ENCODE data around the gene DMC1. TPM values are rescaled to one million over a fixed set of nuclear protein-coding genes. Genes with fewer than 3 reads are reported as not detected.

DMC1 gene
- total and polyA plus RNA-seq, 9 of the 15 experiments (the other 6 are each of a cell fraction or from before 2014, with no cell fraction given), result 5.5 to 55.5 (median 9.8) TPM

- TF ChIP-seq ZBTB11 (CRISPR knock-in tag; IDR thresholded peaks at IDR 0.05), result peak in 1 of 3 experiments; percentile 25; a peak in 1 of 6 replicates
- TF ChIP-seq RB1 (IDR thresholded peaks at IDR 0.05; ENCODE audit: low read depth), result 0 out of 2 replicates have a peak, but pooled peaks have one; percentile 39
- TF ChIP-seq GTF2A2 (tag; IDR thresholded peaks at IDR 0.05), result 0 out of 2 replicates have a peak, but pooled peaks have one; percentile 30
- TF ChIP-seq MAZ (CRISPR knock-in tag; conservative IDR thresholded peaks at IDR 0.05 in 1 of 2, IDR thresholded peaks at IDR 0.05 in 1 of 2), result peak; percentile 5 to 72; a peak in 2 of 4 replicates
- TF ChIP-seq ZBTB17 (CRISPR knock-in tag; IDR thresholded peaks at IDR 0.05), result 0 out of 2 replicates have a peak, but pooled peaks have one; percentile 21
- TF ChIP-seq, protein P1, sequence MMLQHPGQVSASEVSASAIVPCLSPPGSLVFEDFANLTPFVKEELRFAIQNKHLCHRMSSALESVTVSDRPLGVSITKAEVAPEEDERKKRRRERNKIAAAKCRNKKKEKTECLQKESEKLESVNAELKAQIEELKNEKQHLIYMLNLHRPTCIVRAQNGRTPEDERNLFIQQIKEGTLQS (IDR thresholded peaks at IDR 0.05), result no peak
- TF ChIP-seq, protein P1 (CRISPR knock-in tag; conservative IDR thresholded peaks at IDR 0.05), result no peak
- TF ChIP-seq PCBP1 (IDR thresholded peaks at IDR 0.05; ENCODE audit: low read depth, low read length, poor library complexity, severe bottlenecking), result peak; percentile 96
- no peak for TF ChIP-seq FOXK2 (conservative IDR thresholded peaks at IDR 0.05 in 1 of 2, IDR thresholded peaks at IDR 0.05 in 1 of 2; ENCODE audit: low read depth in 2 of 2)
- TF ChIP-seq ZBTB40 (IDR thresholded peaks at IDR 0.05), result no peak
- peak; percentile 22; the same call in 1 of the 2 replicates for TF ChIP-seq ZBTB40 (CRISPR knock-in tag; IDR thresholded peaks at IDR 0.05)
- TF ChIP-seq JUN (IDR thresholded peaks at IDR 0.05; ENCODE audit: borderline replicate concordance, low read depth, low read length), result no peak
- no peak for TF ChIP-seq JUN (CRISPR knock-in tag; IDR thresholded peaks at IDR 0.05; ENCODE audit: borderline replicate concordance)
Measured at GRCh38 chr22:38505541-38506117, 64.4 kb downstream of the DMC1 start (continued).

Data from K562 (cell line).